NCI-H1105 (cell line): ENCODE data around the gene CFAP141.
"Not testable (repeated sequence)": the region's sequence is repeated elsewhere in the genome, so short reads cannot be mapped to it uniquely, and the experiment has no call there.

Source experiments
- DNase-seq: peaks from one replicate; lab custom pipeline; 2025; lab: John Stamatoyannopoulos, UW

CFAP141 gene

DNA sequence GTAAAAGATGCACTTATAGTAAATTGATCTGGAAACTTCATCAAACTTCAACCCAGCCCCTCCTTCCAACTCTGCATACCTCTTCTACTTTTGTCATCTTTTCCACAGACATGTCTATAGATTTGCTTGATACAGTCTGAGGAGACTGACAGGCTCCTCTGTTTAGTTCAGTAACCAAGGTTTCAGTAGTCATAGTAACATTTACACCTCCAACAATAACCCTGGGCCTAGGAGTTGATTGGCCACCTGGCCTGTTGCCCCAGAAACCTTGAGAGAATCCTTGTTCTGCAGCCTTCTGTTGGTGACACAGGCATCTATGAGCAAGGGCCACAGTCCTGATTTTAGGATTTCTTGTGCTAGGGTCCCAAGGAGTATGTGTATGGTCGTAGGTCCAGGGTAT lies at the start of gene CFAP141:
Gene CFAP141, minus strand, starts transcription at position 138 of the 400 bp plus-strand sequence. Its CDS starts 26 bp downstream, at position 112.
- DNase-seq: peak; percentile 14

DNA sequence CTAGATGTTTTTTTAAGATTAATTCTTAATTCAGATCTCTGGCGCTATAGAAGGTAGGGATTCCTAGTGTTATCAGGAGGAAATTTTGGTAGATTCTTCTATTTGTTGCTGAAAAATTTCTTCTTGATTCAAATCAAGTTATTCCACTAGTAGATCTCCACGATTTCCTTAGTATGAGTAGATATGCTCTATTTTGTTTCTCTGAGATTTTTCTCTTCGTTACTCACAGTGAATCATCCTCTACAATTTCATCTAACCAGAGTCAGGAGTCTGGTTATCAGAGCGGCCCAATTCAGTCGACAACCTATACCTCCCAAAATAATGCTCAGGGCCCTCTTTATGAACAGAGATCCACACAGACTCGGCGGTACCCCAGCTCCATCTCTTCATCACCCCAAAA lies 47.5 kb upstream of the CFAP141 start:
- no peak for DNase-seq

DNA sequence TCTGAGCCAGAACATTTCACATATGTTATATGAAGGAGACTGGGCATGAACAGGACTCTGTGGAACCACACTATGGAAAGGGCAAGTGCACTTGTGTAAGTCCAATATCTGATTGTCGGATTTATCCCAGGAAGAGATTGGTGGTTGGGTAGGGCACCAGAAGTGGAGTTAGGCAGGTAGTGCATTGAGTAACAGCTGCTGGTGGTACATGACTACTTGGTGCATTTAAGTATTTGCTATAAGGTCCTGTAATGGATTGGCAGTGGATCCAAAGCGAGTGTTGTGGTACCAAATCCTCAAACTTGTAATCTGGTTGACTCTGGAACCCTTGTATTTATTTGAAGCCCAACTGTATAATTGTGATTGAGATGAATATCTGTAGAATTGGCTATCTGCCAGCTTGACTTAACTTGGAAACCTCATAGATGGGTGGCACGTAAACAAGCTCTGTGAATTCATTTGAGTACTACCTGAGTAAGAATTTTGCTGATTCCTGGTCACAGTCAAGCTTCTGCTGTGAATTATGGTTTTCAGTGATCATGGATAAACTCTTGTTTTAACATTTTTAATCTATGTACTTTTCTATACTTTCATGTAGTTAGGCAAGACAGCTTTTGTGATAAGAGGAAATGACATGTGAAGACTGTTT lies 35.7 kb upstream of the CFAP141 start:
- DNase-seq: peak; percentile 3

DNA sequence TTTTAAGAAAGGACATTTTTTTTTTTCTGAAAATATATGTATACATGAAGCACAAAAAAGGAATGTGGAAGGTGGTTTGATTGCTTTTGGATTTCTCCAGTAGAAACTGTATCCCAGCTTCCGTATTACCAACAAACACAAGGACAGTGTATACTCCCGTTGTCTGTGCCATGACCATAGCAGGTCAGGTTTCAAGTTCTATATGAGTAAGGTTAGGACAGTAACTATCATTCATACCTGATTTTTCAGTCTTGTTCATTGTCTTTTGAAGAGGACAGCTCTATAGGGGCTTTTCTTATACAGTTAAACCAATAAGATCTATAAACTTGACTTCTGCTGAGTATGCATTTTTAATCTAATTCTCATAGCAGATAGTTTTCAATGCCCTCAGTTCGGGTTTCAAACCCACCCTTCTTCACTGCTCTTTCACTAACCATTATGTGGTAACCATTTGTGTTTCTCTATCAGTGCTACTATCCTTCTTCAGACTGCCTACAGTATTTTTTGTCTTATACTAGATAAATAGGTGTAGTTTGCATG lies 34.2 kb upstream of the CFAP141 start:
- no peak for DNase-seq

DNA sequence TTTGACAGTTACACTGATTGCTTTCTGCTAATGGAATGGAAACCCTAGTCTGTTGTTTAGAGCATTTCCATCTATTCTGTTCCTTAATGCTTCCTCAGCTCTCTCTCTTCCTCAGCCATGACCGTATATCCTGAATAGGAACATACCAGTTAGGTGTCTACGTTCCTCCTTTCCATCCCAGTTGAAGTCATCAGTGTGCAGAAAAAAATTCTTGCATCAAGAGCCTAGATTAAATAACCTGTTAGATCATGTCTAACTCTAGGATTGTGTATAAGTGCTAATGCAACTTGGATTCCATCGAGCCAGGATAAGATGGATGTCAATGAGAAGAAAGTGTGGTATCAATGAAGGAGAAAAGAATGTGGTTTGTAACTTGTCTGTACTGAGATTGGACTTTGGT lies 33.4 kb upstream of the CFAP141 start:
- DNase-seq: no peak

DNA sequence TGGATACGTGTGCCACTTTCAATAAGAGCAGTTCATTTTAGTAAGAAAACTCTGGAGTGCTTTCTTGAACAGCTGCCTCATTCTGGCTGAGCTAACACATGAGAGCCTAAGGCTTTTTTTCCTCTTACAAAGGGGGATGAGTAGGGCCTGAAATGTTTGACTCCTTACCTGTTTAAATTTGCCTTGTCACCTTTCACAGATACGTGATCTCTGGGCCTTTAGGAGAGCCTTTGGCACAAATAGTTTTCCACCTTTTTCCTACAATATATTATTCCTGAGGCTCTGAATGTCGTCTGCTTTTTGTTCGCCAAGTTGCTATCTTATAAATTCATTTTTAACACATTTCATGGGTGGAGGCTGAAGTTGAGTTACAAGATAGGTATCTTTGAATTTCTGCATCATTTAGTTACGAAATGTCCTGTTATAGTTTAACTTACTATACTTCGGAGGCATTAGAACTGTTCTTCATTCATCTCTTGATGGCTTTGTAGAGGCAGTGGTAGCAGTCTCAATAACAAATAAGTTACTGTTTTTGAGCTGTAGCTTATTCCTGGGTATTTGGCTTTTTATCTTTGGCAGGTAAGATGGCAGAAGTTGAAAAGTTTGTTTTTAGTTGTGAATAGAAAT lies 31.9 kb upstream of the CFAP141 start:
- DNase-seq: no peak

DNA sequence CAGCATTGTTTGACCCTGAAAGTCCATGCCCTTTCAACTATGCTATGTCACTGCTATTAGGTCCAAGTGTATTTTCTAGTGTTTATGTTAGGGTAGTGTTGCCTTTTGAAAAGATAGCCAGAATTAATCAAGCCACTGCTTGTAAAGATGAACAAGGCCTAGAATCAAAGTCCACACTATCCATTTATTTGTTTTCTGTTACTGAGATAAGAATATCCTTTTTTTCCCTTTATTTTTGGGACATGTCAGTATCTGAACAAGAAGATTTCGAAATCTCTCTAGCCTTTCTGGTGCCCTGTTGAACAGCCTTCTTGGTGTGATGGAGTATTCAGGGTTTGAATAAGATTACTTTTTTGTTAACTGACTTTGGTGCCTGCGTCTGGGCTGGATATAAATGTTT lies 31.3 kb upstream of the CFAP141 start:
- no peak for DNase-seq

DNA sequence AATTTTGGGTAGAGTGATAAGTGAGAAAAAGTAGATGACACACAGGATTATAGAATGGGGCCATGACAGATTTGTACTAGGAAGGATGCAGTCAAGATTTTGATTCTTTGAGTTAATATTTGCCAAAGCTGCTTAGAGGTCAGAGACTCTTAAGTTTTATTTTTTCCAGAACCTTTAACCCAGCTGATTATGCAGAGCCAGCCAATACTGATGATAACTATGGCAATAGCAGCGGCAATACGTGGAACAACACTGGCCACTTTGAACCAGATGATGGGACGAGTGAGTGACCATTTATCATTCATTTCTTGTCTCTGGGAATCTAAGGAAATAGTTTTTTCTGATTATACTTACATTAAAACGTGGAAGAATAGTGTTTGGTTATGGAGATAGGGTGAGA lies 30.7 kb upstream of the CFAP141 start:
- DNase-seq: no peak

DNA sequence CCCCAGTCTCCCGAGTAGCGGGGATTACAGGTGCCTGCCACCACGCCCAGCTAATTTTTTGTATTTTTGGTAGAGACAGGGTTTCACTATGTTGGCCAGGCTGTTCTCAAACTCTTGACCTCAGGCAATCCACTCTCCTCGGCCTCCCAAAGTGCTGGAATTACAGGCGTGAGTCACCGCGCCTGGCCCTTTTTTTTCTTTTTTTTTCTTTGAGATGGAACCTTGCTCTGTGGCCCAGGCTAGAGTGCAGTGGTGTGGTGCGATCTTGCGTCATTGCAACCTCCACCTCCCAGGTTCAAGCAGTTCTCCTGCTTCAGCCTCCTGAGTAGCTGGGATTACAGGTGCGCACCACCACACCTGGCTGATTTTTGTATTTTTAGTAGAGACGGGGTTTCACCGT lies 27.0 kb upstream of the CFAP141 start:
- not testable (repeated sequence) for DNase-seq

DNA sequence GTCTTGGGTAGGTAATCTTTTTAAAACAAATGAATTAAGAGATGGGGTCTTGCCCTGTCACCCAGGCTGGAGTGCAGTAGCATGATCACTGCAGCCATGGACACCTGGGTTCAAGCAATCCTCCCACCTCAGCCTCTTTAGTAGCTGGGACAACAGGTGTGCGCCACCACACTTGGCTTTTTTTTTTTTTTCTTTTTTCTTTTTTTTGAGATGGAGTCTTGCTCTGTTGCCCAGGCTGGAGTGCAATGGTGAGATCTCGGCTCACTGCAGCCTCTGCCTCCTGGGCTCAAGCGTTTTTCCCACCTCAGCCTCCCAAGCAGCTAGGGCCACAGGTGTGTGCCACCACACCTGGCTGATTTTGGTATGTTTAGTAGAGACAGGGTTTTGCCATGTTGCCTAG lies 25.0 kb upstream of the CFAP141 start:
- DNase-seq: not testable (repeated sequence)

DNA sequence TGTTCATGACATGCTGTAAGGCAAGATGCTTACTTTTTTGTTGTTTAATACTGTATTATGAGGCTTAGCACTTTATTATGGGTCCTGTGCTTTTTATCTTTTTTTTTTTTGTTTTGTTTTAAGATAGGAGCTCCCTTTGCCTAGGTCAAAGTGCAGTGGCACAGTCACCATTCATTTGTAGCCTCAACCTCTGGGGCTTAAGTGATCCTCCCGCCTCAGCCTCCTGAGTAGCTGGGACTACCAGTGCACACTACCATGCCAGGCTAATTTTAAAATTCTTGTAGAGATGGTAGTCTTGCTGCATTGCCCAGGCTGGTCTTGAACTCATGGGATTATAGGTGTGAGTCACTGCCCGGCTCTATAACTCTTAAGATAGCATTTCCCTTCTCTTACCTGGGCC lies 19.2 kb upstream of the CFAP141 start:
- DNase-seq: no peak

DNA sequence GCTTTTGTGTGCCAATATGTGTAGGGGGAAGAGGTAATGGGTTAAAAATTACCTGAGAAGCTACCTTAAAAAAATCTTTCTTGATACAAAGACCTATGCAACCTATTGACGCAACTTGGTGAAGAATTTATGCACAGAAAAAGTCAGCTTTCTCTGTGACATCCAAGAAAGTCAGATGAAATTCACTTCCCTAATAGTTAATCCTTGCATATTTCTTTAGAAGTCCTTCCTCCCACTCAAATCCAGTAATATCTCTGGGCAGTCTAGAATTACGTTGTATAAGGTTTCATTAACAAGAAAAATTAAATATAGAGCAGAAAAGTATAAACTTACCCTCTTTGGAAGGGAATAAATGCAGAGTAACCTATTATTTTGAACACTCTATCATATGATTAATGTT lies 17.5 kb upstream of the CFAP141 start:
- DNase-seq: no peak

DNA sequence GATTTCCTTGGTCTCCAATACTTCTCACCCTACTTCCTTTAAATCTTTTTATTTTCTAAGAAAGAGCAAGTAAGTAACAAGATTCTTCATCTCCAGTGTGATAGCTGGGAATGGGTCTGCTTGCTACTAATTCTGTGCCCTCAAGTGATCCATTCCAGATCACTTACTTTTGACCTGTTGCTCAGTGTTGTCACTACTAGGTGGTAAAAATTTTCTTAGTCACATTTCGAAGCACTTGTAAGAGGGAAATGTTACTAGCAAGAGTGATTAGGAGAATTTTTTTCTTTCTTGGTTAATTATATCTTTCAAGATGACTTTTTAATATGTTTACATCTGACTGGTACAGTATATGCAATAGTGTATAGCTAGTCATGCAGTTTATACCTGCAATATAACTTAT lies 16.8 kb upstream of the CFAP141 start:
- no peak for DNase-seq

DNA sequence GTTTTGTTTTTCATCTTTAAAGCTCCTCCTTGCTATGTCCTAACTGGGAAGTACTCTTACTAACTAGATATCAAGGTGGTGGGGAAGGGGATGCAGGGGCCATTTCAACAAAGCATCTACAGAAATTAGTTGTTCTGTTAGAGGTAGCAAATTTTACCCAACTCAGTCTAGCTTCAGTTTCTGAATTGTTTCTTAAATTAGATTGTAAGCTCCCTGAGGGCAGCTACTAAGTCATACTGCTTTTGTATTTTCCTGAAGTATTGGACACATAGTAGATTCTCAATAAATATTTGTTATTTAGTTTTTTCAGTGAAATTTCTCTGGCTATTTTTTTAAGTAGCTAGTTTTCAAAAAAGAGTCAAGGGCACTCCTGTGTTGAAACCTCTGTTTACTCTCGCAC lies 16.4 kb upstream of the CFAP141 start:
- no peak for DNase-seq

DNA sequence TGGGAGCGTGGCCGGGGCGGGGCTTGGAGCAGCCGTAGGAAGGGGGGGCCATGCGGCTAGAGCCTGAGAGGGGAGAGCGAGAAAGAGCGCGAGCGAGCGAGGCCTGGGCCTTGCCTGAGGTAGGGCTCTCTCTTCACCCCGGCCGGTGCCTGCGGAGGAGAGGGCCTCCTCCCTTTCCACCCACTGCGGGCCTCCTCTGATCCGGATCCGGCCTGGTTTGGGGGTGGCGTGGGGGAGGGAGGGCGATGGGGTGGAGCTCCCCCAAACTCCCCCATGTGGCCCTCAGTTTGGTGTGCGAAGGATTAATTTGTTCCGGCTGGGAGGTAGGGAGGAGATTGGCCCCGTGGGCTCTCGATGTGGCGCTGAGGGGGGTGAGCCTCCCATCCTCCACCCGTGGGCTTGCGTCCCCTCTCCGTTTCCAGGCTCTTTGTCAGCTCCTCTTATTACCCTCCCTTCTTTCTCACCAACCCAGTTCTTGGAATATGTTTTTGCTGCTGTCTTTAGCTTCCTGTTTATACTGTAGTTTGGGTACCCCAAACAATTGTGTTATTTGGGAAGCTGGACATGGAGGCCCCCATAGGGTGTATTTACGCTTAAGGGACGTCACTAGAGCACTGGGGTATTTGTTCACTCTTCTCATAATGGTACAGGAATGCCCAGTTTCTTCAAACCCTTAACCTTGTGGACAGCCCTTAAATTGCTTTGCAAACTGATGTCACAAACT lies 15.3 kb upstream of the CFAP141 start:
- peak; percentile 46 for DNase-seq

DNA sequence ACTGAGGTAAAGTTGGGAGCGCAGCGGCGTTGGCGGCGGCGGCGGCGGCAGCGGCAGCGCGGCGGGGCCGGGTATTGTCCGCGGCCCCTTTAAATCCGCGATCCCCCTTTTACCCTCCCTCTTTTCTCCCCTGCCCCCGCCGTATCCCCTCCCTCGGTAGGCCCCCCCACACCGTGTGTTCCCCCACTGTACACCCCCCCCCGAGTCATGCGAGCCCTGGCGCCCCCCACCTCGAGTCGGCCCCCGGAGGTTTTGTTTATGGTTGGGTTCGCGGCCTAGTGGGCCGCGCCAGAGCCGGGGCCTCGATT lies 14.8 kb upstream of the CFAP141 start:
- no peak for DNase-seq

DNA sequence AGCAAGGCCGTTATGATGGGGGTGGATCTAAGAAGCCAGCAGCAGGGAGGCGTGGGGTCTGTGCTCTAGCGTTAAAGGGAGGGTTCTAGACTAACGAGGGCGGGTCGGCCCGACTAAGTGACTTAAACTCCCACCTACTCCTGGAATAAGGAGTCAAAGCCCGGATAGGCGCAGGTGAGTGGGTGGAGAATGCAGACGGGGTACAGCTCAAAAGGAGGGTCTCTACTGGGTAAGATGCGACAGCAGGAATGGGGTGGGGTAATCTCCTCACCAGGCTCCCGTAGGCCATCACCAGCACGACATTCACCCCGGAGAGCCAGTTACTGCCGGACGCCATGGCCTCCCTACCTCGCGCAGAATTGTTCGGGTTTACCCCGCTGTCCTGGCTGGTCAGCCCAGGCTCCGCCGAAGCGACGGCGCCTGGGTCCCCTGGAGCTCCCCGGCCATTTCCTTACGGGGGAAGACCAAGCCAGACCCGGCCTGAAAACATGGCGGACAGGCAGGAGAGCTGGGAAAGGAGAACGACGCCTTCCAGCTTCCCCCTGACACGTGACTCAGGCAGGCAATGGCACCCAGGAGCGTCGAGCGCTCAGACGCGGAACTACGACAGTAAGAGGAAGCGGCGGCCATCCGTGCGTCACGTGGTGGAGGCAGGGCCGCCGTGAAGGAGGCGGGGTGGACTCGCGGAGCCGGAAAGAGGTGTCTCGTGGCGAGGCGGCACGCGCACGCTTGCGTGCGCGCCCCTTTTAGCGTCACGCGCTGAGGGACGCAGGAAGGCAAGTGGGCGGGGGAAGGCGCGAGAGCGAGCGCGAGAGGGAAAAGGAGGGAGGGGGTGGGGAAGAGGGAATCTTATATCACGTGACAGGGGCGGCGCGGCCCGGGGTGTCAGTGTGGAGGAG lies 14.2 kb upstream of the CFAP141 start, which contains the start of gene UBAP2L:
Gene UBAP2L, plus strand, starts transcription at position 885 of the 899 bp plus-strand sequence. CDS start 4,169 bp downstream, outside the sequence.
- DNase-seq: peak; percentile 99

DNA sequence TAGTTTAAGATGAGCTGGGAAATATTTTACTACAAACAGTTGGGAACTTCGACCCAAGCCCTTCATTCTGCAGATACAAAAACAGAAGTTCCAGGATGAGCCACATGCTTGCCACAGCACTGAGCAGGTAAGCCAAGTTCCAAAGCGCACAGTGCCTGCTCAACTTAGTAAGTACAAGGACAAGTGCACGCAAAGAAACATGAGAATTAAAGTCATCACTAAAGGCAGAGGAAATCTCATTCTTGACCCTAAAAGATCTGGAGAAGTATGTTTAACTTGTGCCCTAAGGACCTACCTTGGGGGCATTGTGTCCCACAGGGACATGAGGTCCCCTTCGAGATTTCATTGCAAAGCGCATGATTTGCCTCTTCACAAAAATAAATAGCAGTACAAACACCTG lies 13.4 kb upstream of the CFAP141 start:
- no peak for DNase-seq

DNA sequence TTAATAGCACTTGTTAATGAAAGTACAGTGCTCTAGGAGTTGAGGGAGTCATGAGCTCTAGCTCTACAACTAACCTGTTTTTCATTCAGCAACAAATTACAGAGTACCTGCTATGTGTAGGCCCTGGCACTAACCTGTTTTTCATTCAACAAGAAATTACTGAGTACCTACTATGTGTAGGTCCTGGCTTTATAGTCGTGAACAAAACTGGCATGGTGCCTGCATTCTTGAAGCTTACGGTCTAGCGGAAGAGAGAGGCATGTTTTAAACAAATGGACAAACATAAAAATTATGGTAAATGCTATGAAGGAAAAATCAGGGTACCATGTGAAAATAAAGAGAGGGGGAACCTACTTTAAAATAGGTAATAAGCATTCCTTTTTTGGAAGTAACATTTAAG lies 12.4 kb upstream of the CFAP141 start:
- no peak for DNase-seq

DNA sequence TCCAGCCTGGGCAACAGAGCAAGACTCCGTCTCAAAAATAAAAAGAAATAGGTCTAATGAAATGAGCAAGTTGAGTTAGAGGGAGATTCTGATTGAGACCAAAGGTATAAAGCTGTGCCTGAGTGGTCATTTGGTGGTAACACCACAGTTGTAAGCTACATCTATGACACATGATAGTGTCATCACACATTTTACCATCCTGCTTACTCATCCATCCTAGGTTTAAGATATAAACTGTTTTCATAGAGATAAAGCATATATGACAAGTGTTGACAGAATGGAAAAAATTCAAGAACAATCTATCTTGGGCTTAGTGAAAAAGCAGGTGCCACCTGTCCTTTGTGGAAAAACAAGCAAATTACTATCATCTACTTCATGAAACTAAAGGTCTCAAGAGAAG lies 7.1 kb upstream of the CFAP141 start:
- DNase-seq: no peak

DNA sequence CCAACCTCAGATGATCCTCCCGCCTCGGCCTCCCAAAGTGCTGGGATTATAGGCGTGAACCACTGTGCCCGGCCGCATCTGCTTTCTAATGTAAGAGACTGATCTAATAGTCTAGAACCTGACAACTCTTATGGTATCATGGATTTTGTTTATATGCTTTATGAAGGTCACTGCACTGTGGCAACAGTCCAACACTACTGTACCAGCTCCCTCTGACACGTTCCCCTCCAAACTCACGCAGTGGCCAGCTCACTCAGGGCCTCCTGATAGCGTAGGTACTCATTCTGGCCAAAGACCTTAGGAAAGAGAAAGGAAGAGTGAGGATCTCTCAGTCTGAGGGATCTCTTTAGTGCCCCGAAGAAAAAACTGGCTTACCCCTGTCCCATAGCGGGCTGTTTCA lies 6.0 kb upstream of the CFAP141 start:
- DNase-seq: no peak
